GM10266 (cell line): ENCODE measurements around the gene SLC22A23.

Experiments
- DNase-seq: peaks from one replicate; pipeline ENCODE4 v3.0.0; 2012; ENCODE audit errors: extremely low spot score
- CTCF ChIP-seq: IDR thresholded peaks from 2 replicates; pipeline ENCODE4 v1.5.1; 2012; ENCODE audit warnings: mild to moderate bottlenecking, low read depth; ENCODE audit not compliant: control insufficient read depth, insufficient read depth; ENCODE audit errors: missing control alignments

The SLC22A23 gene

GRCh38 chr6:3419624-3420272, 37.1 kb downstream of the SLC22A23 start:
- DNase-seq: no peak
- TF ChIP-seq CTCF: no peak

- no peak for DNase-seq
- TF ChIP-seq CTCF: no peak
Observed at GRCh38 chr6:3418496-3419060, 38.3 kb downstream of the SLC22A23 start.

- no peak for DNase-seq
- no peak for TF ChIP-seq CTCF
Observed at GRCh38 chr6:3417473-3417872, 39.4 kb downstream of the SLC22A23 start.

- DNase-seq: no peak
- TF ChIP-seq CTCF: no peak
Observed at GRCh38 chr6:3415490-3415889, 41.4 kb downstream of the SLC22A23 start.

GRCh38 chr6:3415082-3415453, 41.8 kb downstream of the SLC22A23 start:
- TF ChIP-seq CTCF: no peak
- DNase-seq: no peak

GRCh38 chr6:3414327-3415081, 42.3 kb downstream of the SLC22A23 start:
- DNase-seq: peak; percentile 18

More at GRCh38 chr6:3414327-3415081, 42.3 kb downstream of the SLC22A23 start:
- no peak for TF ChIP-seq CTCF
